MM.1S (cell line): ENCODE results near the gene SLC23A2.
"Not testable (repeated sequence)": the region's sequence is repeated elsewhere in the genome, so short reads cannot be mapped to it uniquely, and the experiment has no call there.

Source experiments
- DNase-seq: peaks from one replicate; pipeline ENCODE4 v3.0.0-alpha.2; 2015
- H2AFZ ChIP-seq: fragments of 300-600 bp; sonication (generic); 2 replicates; pipeline ENCODE4 v1.6.0; 2016; ENCODE audit warnings: antibody characterized with exemption, low read length
- H3F3A ChIP-seq: fragments of 300-600 bp; sonication (generic); 2 replicates; pipeline ENCODE4 v1.6.1; 2016; ENCODE audit warnings: mild to moderate bottlenecking, antibody characterized with exemption, low read length, moderate library complexity, mixed read lengths; ENCODE audit not compliant: insufficient read depth
- H3K27ac ChIP-seq: fragments of 300-600 bp; sonication (generic); 2 replicates; pipeline ENCODE4 v1.5.1; 2016; ENCODE audit warnings: mild to moderate bottlenecking, low read length
- H3K27me3 ChIP-seq: fragments of 300-600 bp; sonication (generic); replicated peaks from 2 replicates; pipeline ENCODE4 v1.6.0; 2016; ENCODE audit warnings: low read length; ENCODE audit not compliant: insufficient read depth
- H3K36me3 ChIP-seq: fragments of 300-600 bp; sonication (generic); replicated peaks from 2 replicates; pipeline ENCODE4 v1.6.1; 2016; ENCODE audit warnings: mild to moderate bottlenecking, low read length, mixed read lengths; ENCODE audit not compliant: insufficient read depth
- H3K4me1 ChIP-seq: fragments of 300-600 bp; sonication (generic); 2 replicates; pipeline ENCODE4 v1.6.1; 2016; ENCODE audit warnings: low read length, mixed read lengths
- H3K4me2 ChIP-seq: fragments of 300-600 bp; sonication (generic); 2 replicates; pipeline ENCODE4 v1.6.0; 2016; ENCODE audit warnings: low read depth, low read length
- H3K4me3 ChIP-seq: fragments of 300-600 bp; sonication (generic); 2 replicates; pipeline ENCODE4 v1.5.1; 2016; ENCODE audit warnings: low read length, mixed read lengths
- H3K79me2 ChIP-seq: fragments of 300-600 bp; sonication (generic); 2 replicates; pipeline ENCODE4 v1.6.1; 2016; ENCODE audit warnings: mixed run types, low read length, mixed read lengths
- H3K9ac ChIP-seq: fragments of 300-600 bp; sonication (generic); 2 replicates; pipeline ENCODE4 v1.6.1; 2016; ENCODE audit warnings: low read length, mixed read lengths
- H3K9me2 ChIP-seq: fragments of 300-600 bp; sonication (generic); replicated peaks from 2 replicates; pipeline ENCODE4 v1.6.1; 2016; ENCODE audit warnings: mild to moderate bottlenecking, low read length, mixed read lengths; ENCODE audit not compliant: insufficient read depth
- H3K9me3 ChIP-seq: fragments of 300-600 bp; sonication (generic); replicated peaks from 2 replicates; pipeline ENCODE4 v1.6.1; 2016; ENCODE audit warnings: mild to moderate bottlenecking, low read length, mixed read lengths; ENCODE audit not compliant: insufficient read depth
- H4K20me1 ChIP-seq: fragments of 300-600 bp; sonication (generic); 2 replicates; pipeline ENCODE4 v1.6.1; 2016; ENCODE audit warnings: mild to moderate bottlenecking, low read length, moderate library complexity, mixed read lengths; ENCODE audit not compliant: insufficient read depth
- EZH2 ChIP-seq: fragments of 300-600 bp; sonication (generic); optimal IDR thresholded peaks from 2 replicates; pipeline ENCODE3; 2017; ENCODE audit warnings: low read depth, mild to moderate bottlenecking, antibody characterized with exemption, low read length, mixed read lengths
- EZH2phosphoT487 ChIP-seq: fragments of 300-600 bp; sonication (generic); IDR thresholded peaks from 2 replicates; pipeline ENCODE4 v1.6.1; 2018; ENCODE audit warnings: antibody characterized with exemption, low read length
- TF ChIP-seq, protein P1 (sequence below): fragments of 300-600 bp; sonication (generic); IDR thresholded peaks from 2 replicates; pipeline ENCODE4 v1.5.1; 2016; ENCODE audit warnings: antibody characterized with exemption, low read length, mixed read lengths

Gene SLC23A2

DNA sequence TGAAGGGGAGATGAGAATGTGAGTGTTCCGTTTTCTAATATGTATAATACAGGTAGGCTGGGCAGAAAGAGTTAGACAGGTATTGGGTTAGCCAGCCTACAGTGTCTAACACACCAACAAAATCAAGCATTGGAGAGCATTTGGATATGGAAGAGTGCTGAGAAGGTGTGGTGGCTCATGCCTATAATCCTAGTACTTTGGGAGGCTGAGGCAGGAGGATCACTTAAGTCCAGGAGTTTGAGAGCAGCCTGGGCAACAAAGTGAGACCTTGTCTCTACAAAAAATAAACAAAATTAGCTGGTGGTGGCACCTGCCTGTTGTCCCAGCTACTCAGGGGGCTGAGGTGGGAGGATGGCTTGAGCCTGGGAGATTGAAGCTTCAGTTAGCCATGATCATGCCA lies 38.6 kb upstream of the SLC23A2 start:
- H3K27ac ChIP-seq, result no peak overlapping the region
- no peaks in the 10 kb centered on the region for H3K27me3 ChIP-seq
- H3K9ac ChIP-seq, result no peak overlapping the region
- H3F3A ChIP-seq, result no peaks in the 10 kb centered on the region
- H3K79me2 ChIP-seq, result no peaks in the 10 kb centered on the region
- H2AFZ ChIP-seq, result no peak overlapping the region
- no peak overlapping the region for H3K4me2 ChIP-seq
- H3K9me2 ChIP-seq, result no peaks in the 10 kb centered on the region
- DNase-seq, result no peak
- TF ChIP-seq, protein P1, sequence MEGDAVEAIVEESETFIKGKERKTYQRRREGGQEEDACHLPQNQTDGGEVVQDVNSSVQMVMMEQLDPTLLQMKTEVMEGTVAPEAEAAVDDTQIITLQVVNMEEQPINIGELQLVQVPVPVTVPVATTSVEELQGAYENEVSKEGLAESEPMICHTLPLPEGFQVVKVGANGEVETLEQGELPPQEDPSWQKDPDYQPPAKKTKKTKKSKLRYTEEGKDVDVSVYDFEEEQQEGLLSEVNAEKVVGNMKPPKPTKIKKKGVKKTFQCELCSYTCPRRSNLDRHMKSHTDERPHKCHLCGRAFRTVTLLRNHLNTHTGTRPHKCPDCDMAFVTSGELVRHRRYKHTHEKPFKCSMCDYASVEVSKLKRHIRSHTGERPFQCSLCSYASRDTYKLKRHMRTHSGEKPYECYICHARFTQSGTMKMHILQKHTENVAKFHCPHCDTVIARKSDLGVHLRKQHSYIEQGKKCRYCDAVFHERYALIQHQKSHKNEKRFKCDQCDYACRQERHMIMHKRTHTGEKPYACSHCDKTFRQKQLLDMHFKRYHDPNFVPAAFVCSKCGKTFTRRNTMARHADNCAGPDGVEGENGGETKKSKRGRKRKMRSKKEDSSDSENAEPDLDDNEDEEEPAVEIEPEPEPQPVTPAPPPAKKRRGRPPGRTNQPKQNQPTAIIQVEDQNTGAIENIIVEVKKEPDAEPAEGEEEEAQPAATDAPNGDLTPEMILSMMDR, result no peak
- TF ChIP-seq EZH2 (no peak), EZH2phosphoT487 (no peak)
- H3K4me3 ChIP-seq, result no peak overlapping the region
- no peaks in the 10 kb centered on the region for H4K20me1 ChIP-seq
- H3K36me3 ChIP-seq, result no peaks in the 10 kb centered on the region
- H3K4me1 ChIP-seq, result no peaks in the 10 kb centered on the region
- no peaks in the 10 kb centered on the region for H3K9me3 ChIP-seq

DNA sequence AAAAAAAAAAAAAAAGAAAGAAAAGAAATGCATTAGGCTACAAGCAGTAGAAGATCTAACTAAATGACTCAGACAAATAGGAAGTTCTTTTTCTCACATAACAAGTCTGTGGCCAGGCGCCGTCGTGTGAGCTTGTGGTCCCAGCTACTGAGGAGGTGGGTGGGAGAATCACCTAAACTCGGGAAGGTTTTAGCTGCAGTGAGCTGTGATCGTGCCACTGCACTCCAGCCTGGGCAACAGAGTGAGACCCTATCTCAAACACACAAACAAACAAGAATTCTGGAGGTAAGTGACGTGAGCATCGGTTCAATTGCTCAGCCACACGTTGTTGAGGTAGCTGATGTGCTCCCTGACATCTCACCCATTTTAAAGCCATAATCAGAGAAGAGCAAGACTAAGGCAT lies 37.9 kb upstream of the SLC23A2 start:
- H3K4me2 ChIP-seq, result no peak overlapping the region
- H2AFZ ChIP-seq, result no peak overlapping the region
- no peaks in the 10 kb centered on the region for H3K36me3 ChIP-seq
- no peak for TF ChIP-seq EZH2phosphoT487
- TF ChIP-seq EZH2, result no peak
- TF ChIP-seq, protein P1, result no peak
- H3K79me2 ChIP-seq, result no peaks in the 10 kb centered on the region
- H3K9me2 ChIP-seq, result no peaks in the 10 kb centered on the region
- no peaks in the 10 kb centered on the region for H3F3A ChIP-seq
- no peak overlapping the region for H3K27ac ChIP-seq
- no peaks in the 10 kb centered on the region for H3K9me3 ChIP-seq
- H3K27me3 ChIP-seq, result no peaks in the 10 kb centered on the region
- no peak for DNase-seq
- H3K9ac ChIP-seq, result no peak overlapping the region
- H3K4me3 ChIP-seq, result no peak overlapping the region
- no peaks in the 10 kb centered on the region for H4K20me1 ChIP-seq
- no peaks in the 10 kb centered on the region for H3K4me1 ChIP-seq

DNA sequence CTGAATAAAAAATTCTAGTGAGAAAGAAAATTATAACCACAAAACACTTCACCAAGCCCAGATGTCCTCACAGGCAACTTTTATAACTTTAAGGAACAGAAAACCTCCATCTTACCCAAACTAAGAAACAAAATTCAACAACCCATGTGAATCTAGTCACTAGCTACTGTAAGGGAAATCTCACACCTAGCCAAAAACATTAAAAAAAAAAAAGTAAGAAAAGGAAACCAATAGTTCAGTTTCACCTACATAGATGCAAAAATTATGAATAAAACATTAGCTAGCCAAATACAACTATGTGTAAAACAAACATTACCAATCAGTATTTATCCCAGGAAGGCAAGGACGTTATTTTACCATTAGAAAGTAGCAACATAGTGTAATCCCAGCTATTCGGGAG lies 35.5 kb upstream of the SLC23A2 start:
- Histone ChIP-seq H3K4me1 (no peaks in the 10 kb centered on the region), H3K36me3 (no peaks in the 10 kb centered on the region), H3K27me3 (no peaks in the 10 kb centered on the region), H3K4me2 (no peak overlapping the region), H3K79me2 (no peaks in the 10 kb centered on the region), H3K27ac (no peak overlapping the region), H3K9me2 (no peaks in the 10 kb centered on the region), H3K4me3 (no peak overlapping the region), H3F3A (no peaks in the 10 kb centered on the region), H4K20me1 (no peaks in the 10 kb centered on the region), H3K9me3 (no peaks in the 10 kb centered on the region), H2AFZ (no peak overlapping the region), H3K9ac (no peak overlapping the region)
- no peak for TF ChIP-seq EZH2phosphoT487
- TF ChIP-seq EZH2, result no peak
- TF ChIP-seq, protein P1, result no peak
- DNase-seq, result no peak

- not testable (repeated sequence) for H3K27me3 ChIP-seq, H3K79me2 ChIP-seq, H3K4me2 ChIP-seq, H4K20me1 ChIP-seq, H3K9me3 ChIP-seq, H3F3A ChIP-seq, H3K4me1 ChIP-seq, H2AFZ ChIP-seq, H3K27ac ChIP-seq, H3K9me2 ChIP-seq, H3K9ac ChIP-seq, H3K4me3 ChIP-seq, DNase-seq, H3K36me3 ChIP-seq
Observed at GRCh38 chr20:5035518-5035917, 34.2 kb upstream of the SLC23A2 start.
